HG02938 (cell line): ENCODE data around the gene CCDC88A.
"Not testable (repeated sequence)": the region's sequence is repeated elsewhere in the genome, so short reads cannot be mapped to it uniquely, and the experiment has no call there.

Source experiments
- ATAC-seq: cut with Tn5 transposase; IDR thresholded peaks from one replicate; pipeline ENCODE4 v1.9.1; 2021; ENCODE audit warnings: mild to moderate bottlenecking, moderate library complexity; ENCODE audit not compliant: unreplicated experiment

CCDC88A gene, protein sequence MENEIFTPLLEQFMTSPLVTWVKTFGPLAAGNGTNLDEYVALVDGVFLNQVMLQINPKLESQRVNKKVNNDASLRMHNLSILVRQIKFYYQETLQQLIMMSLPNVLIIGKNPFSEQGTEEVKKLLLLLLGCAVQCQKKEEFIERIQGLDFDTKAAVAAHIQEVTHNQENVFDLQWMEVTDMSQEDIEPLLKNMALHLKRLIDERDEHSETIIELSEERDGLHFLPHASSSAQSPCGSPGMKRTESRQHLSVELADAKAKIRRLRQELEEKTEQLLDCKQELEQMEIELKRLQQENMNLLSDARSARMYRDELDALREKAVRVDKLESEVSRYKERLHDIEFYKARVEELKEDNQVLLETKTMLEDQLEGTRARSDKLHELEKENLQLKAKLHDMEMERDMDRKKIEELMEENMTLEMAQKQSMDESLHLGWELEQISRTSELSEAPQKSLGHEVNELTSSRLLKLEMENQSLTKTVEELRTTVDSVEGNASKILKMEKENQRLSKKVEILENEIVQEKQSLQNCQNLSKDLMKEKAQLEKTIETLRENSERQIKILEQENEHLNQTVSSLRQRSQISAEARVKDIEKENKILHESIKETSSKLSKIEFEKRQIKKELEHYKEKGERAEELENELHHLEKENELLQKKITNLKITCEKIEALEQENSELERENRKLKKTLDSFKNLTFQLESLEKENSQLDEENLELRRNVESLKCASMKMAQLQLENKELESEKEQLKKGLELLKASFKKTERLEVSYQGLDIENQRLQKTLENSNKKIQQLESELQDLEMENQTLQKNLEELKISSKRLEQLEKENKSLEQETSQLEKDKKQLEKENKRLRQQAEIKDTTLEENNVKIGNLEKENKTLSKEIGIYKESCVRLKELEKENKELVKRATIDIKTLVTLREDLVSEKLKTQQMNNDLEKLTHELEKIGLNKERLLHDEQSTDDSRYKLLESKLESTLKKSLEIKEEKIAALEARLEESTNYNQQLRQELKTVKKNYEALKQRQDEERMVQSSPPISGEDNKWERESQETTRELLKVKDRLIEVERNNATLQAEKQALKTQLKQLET (N-terminal part only)

DNA sequence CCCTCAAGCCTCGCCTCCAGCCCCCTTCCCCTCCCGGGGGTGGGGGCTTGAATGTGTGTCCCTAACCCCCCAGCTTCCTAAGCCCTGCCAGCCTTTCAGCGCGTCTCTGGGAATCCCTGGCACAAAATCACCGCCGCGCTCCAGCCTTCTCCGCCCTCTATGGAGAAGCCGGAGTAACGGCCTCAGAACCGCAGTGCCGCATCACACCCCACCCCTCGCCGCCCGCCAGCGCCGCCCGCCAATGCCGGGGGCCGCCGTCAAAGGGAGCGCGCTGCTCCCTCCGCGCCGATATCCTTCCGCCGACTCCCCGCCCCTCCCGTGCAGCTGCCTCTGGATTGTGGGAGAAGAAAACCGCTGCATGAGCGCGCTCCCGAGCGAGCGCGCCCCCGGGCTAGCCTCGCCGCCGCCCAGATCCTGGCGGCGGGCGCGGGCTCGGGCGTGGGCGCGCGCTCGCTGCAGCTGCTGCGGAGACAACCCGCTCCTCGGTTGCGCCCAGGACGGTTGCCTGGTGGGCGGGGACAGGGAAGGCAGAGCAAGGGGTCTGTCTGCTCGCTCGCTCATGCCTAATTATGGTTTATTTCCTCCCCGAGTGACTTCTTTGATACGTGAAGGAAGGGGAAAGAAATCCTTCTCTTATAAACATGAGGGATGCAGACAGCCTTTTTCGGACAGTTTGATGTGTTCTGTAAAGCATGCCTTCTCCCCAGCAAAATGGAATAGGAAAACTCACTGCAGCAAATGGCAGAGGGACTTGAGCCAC is at the start of gene CCDC88A:
Gene CCDC88A (minus strand): TSS at position 178 of the 760 bp plus-strand sequence. CDS start 777 bp downstream, outside the sequence.
- peak; percentile 69 for ATAC-seq

DNA sequence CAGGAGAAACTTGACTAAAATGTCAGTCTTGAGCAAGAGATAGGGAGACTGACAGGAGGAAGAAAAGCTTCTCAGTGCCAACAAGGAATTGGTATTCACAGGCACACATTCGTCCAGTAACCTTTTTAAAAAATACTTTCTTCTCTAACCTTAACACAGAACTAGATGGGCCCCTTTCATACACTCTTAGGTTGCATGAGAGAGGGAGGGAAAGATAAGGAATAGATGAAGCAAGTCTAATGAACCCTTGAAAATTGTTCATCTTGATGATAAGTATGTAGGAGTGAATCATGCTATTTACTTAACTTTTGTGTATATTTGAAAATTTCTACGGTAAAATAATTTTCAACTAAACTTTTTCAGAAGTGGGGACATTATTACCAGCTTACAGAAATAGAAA is 42.0 kb upstream of the CCDC88A start:
- ATAC-seq, result no peak

DNA sequence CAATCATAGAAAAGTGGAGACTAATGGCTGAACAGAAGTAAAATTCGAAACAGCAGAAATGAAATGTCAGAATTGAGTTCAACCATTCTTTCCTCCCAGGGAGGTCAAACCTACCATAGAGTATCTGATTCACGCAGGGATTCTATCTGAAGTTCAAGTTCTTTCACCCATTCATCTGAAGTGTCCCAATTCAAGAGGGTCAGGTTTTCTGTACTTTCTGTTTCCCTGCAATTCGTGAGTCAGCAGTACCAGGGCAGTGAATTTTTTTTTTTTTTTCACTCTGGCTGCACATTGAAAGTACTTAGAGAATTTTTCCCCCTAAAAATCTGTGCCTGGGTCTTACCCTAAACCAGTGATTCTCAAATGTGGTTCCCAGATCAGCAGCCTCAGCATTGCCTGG is 40.9 kb upstream of the CCDC88A start:
- no peak for ATAC-seq

- ATAC-seq, result no peak
These were observed 40.1 kb upstream of the CCDC88A start for GRCh38 chr2:55459714-55460274.

DNA sequence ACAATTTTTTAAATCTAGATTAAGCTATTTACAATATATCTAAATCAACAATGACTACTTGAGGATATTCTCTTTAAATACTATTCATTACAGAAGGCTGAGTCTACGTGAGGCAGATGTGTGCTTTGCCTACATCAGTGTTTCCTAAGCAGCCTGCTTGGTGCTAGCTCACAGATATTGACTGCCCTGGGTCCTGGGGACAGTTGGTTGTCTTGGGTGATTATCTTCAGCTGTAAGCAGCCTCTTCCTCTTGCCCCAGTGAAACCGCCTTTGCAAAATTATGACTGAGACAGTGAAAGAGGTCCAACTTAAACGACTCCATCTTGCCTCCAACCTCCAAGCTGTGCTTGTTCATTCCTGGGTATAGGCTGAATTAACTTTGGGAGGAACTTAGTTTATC is 39.6 kb upstream of the CCDC88A start:
- no peak for ATAC-seq

DNA sequence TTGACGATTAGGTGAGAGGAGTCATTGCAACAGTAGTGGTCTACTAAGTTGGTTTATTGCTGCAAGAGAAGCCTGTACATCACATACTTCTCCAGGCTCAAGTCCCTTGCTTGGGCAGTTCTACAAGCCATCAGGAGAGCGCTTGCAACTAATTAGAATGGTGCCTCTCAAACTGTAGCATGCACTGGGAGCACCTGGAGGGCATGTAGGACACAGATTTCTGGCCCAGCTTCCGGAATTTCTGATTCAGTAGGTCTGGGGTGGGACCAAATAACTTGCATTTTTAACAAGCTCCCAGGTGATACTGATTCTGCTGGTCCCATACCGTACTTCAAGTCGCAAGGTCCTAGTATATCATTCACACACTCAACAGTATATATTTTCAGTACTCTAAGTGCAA is 34.5 kb upstream of the CCDC88A start:
- no peak for ATAC-seq

DNA sequence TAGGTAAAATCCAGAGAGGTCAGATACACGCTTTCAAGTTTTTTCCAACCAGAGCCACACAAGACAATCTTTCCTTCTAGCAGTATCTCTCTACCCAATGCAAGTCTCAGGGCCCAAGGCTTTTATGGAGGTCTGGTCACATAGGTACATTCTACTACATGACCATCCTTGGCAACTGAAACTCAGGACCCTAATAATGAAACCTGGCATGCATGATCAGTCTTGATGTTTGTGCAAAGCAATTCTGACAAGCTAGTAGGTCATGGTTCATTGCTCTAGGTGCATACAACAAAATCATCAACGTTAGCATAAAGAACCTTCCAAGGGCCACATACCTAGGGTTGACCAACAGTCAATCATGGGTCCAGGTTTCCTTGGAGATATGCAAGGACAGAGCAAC is 33.2 kb upstream of the CCDC88A start:
- no peak for ATAC-seq

- no peak for ATAC-seq
These were observed 32.0 kb upstream of the CCDC88A start for GRCh38 chr2:55451699-55452098.

DNA sequence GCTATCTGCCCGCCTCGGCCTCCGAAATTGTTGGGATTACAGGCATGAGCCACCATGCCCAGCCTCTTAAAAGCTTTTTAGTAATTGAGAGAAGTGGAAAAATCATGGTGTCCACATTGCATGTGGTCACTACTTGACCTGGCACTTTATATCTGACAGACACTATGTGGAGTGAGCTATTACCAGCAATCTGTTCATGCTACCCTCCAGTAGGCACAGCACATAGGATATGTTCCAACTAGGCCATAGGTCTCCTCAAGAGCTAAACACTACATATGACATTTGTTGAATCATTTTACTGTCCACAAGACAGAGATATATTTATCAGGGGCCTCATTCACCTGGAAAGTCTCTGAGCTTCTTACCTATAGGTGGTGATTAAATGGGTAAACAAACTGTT is 30.4 kb upstream of the CCDC88A start:
- ATAC-seq, result not testable (repeated sequence)

- ATAC-seq, result not testable (repeated sequence)
These were observed 22.5 kb upstream of the CCDC88A start for GRCh38 chr2:55442045-55442760.

DNA sequence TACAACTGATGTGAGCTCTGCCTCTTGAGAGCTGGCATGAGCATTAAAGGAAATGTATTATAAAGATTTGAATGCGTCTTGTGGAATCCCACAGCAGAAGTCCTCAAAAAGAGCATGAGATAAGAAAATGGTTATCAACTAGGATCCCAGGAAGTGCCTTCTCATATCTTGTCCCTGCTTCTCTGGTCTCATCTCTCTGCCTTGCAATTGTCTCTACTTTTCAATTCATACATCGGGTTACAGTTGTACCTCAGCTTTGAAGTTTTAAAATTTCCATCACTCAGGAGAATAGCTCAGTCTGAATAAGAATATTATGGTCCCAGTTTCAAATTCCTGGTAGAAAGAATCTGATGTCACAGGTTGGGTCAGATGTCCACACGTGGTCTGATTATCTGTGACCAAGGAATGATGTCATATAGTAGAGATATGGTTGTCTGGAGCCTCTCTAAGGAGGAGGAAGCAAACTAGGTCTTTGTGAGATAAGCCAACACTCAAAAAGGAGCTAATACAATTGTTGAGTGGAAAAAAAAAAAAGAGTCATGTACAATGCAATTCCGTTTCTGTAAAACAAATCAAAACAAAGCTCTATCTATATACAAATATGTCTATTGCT is 21.7 kb upstream of the CCDC88A start:
- ATAC-seq, result no peak

DNA sequence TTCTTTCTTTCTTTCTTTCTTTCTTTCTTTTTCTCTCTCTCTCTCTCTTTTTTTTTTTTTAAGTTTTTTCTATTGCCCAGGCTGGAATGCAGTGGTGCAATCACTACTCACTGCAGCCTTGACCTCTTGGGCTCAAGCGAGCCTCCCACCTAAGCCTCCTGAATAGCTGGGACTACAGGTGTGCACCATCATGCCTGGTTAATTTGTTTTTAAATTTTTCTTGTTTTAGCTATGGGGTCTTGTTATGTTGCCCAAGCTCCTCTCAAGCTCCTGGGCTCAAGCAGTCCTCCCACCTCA is 19.4 kb upstream of the CCDC88A start:
- ATAC-seq, result no peak

DNA sequence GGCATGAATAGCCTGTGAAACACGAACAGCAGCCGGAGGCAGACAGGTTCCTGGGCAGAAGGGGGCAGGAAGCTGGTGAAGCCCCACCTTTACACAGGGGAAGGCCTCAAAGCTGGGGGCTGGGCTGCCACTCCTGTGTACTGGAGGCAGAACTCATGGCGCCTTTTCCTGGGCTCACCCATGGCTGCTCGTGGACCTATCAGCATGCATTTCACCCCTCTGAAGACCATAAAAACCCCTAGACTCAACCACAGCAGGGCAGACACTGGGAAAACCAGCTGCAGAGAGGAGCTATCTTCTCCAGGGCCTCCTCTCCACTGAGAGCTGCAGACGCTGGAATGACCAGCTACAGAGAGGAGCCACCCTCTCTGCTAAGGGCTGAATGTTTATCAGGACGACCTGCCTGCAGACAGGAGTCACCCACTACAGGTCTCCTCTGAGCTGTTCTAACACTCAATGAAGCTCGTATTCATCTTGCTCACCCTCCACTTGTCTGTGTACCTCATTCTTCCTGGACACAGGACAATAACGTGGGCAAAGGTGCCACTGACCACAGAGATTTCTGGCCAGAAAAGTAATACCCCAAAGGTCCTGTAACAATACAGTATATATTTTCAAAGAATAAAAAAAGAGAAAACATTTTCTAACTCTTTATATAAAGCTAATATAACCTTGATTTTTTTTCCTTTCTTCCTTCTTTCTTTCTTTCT is 18.9 kb upstream of the CCDC88A start:
- no peak for ATAC-seq

GRCh38 chr2:55437515-55438390 is 18.1 kb upstream of the CCDC88A start:
- no peak for ATAC-seq

DNA sequence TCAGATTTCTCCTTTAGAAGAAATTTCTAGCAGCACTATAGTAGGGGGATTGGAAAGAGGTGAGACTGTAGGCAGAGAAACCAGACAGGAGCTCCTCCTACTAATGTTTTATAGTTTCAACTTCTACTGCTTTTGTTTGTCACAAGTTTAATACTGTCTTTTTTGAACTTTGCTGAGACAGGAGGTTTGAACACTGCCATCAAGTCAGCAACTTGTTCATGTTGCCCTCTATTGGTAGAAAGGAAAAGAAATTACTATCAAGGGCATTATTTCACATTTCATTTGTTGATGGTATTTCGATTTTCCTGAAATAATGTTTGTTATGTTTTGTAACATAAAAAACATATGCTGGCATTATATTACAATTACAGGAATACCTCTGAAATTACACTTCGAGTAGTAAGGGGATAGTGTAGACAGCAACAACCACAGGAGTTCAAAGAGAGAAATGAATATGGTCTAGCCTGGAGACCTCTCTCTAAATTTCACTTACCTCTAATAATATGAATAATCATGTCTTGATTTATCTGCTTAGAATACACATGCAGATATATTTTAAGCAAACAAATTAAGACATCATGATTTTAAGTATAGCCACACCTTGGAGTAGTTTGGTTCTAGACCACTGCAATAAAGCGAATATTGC is 12.4 kb upstream of the CCDC88A start:
- peak; percentile 52 for ATAC-seq

DNA sequence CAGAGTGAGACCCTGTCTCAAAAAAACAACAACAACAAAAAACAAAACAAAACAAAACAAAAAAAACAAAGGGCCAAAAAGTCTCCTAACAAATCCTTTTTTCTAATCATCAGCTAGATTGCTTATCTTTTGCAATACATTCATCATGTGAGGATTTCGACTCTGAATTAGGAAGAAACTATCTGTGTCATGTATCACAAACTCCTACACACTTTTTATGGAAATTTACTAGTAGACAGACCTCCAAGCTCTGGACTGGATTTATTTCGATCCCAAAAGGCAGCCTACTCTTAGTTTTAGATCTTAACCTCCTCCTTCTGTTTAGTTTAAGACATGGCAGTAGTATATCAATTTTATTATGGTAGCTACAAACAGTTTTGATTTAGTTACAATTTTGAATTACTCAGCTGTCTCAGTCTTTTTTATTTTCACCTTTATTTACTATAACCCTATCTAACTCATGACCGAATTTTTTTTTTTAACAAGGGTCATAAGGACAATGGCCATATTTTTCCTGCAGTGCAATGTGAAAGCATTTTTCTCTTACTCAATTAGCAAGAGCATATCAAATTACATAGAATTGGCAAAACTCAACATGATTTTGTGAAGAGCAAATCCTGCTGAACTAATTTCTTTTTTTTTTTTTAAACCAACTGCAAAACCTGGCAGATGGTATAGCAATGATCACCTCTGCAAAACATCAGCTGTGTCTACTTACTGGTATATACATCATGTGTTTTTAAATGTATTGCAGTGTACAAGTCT is 10.7 kb upstream of the CCDC88A start:
- ATAC-seq, result no peak

DNA sequence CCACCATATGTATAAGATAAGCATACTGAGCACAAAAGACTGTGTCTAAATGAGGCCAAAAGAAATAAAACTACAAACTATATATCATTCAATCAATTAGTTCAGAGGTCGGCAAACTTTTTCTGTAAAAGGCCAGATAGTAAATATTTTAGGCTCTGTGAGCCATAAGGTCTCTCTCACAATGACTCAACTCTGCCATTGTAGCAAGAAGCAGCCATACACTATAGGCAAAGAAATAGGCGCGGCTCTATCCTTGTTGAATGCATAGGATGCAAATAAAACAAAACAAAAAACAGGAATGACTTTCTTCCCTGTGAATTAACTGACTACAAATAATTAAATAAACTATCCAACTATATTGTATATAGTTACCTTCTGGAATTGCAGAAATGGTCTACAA is 8.6 kb upstream of the CCDC88A start:
- no peak for ATAC-seq
